ENCODE data around the gene GOLGA6C. TPM values are rescaled to one million over a fixed set of nuclear protein-coding genes. Genes with fewer than 3 reads are reported as not detected.
"Not testable (repeated sequence)": the region's sequence is repeated elsewhere in the genome, so short reads cannot be mapped to it uniquely, and the experiment has no call there.

GOLGA6C gene
- total and polyA plus RNA-seq, 10 of the 15 experiments (the other 5 are each of a cell fraction or from before 2014, with no cell fraction given), result not detected

DNA sequence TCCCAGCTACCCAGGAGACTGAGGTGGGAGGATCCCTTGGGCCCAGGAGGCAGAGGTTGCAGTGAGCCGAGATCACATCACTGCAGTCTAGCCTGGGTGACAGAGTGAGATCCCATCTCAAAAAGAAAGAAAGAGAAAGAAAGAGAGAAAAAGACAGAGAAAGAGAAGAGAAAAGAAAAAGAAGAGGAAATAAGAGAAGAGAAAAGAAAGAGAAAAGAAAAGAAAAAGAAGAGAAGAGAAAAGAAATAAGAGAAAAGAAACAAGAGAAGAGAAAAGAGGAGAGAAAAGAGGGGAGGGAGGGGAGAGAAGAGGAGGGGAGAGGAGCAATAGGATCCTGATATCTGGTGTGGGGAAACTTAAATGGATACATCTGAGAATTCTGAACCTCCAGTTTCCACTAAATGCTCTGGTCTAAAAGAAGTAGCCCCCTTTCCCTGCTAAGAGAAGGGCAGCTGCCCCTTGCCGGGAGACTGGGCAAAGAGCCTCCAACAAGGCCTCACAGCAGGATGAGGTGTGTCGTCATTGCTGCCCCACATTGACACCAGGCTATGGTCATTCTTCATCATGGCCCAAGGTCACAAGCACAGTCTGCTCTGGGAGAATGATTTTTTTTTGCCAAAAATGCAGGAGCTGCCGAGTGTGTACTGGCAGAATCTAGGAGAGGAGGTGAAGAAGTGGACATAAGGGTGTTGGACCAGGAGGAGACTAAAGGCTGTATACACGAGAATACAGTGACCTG is 56.6 kb downstream of the GOLGA6C start:
- Histone ChIP-seq H3K9me3 (replicated peaks; ENCODE audit: control insufficient read depth, insufficient read depth, low read length) (no peaks in the 10 kb centered on the region), H3K9ac (ENCODE audit: control insufficient read depth, insufficient read depth, low read length) (no peak overlapping the region), H3K79me2 (ENCODE audit: control insufficient read depth, insufficient read depth, low read length) (no peaks in the 10 kb centered on the region), H3K36me3 (ENCODE audit: control insufficient read depth in 2 of 2, insufficient read depth in 2 of 2, low read length in 1 of 2) (no peaks in the 10 kb centered on the region), H3K4me2 (ENCODE audit: control insufficient read depth, insufficient read depth) (no peak overlapping the region), H3K4me3 (no peak overlapping the region), H4K20me1 (ENCODE audit: control insufficient read depth, insufficient read depth) (no peaks in the 10 kb centered on the region), H3K27ac (ENCODE audit: control insufficient read depth, insufficient read depth) (no peak overlapping the region), H3K27me3 (replicated peaks in 1 of 2; ENCODE audit: control insufficient read depth in 2 of 2, insufficient read depth in 2 of 2, low read length in 1 of 2) (no peaks in the 10 kb centered on the region; a peak in 1 of 4 replicates), H3K4me1 (ENCODE audit: control insufficient read depth, insufficient read depth, low read length) (no peaks in the 10 kb centered on the region), H2AFZ (ENCODE audit: control insufficient read depth, low read depth, low read length) (no peak overlapping the region)
- no TSS peak for BruUV-seq (replicated peaks)
- FAIRE-seq (no peak), ATAC-seq (no peak), DNase-seq (ENCODE audit: low read depth, low spot score) (no peak)
- RAD21 ChIA-PET (ENCODE audit: unreplicated experiment), result no interaction called here
- intact Hi-C loops (cut with micrococcal nuclease; ENCODE audit: unreplicated experiment) (no loop called here), in situ Hi-C loops (cut with MboI) (loop anchor here (5.0 kb wide), 1 partner anchor 77 kb away; no protein-coding TSS in a partner anchor)
- CTCF ChIA-PET, result no interaction called here
- TF ChIP-seq STAT3 (IDR thresholded peaks at IDR 0.05; ENCODE audit: low read depth, low read length) (no peak), CBX5 (IDR thresholded peaks at IDR 0.05; ENCODE audit: low read depth) (no peak), SMC3 (IDR thresholded peaks at IDR 0.05; ENCODE audit: borderline replicate concordance, low read length) (no peak), NR2C1 (IDR thresholded peaks at IDR 0.05) (no peak), MTA2 (IDR thresholded peaks at IDR 0.05; ENCODE audit: low read depth) (no peak), NFIC (IDR thresholded peaks at IDR 0.05; ENCODE audit: low read depth, low read length) (no peak), ATF7 (IDR thresholded peaks at IDR 0.05; ENCODE audit: low read depth) (no peak)
- TF ChIP-seq, protein P1, sequence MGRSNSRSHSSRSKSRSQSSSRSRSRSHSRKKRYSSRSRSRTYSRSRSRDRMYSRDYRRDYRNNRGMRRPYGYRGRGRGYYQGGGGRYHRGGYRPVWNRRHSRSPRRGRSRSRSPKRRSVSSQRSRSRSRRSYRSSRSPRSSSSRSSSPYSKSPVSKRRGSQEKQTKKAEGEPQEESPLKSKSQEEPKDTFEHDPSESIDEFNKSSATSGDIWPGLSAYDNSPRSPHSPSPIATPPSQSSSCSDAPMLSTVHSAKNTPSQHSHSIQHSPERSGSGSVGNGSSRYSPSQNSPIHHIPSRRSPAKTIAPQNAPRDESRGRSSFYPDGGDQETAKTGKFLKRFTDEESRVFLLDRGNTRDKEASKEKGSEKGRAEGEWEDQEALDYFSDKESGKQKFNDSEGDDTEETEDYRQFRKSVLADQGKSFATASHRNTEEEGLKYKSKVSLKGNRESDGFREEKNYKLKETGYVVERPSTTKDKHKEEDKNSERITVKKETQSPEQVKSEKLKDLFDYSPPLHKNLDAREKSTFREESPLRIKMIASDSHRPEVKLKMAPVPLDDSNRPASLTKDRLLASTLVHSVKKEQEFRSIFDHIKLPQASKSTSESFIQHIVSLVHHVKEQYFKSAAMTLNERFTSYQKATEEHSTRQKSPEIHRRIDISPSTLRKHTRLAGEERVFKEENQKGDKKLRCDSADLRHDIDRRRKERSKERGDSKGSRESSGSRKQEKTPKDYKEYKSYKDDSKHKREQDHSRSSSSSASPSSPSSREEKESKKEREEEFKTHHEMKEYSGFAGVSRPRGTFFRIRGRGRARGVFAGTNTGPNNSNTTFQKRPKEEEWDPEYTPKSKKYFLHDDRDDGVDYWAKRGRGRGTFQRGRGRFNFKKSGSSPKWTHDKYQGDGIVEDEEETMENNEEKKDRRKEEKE (IDR thresholded peaks at IDR 0.05), result no peak
- TF ChIP-seq, protein P2, sequence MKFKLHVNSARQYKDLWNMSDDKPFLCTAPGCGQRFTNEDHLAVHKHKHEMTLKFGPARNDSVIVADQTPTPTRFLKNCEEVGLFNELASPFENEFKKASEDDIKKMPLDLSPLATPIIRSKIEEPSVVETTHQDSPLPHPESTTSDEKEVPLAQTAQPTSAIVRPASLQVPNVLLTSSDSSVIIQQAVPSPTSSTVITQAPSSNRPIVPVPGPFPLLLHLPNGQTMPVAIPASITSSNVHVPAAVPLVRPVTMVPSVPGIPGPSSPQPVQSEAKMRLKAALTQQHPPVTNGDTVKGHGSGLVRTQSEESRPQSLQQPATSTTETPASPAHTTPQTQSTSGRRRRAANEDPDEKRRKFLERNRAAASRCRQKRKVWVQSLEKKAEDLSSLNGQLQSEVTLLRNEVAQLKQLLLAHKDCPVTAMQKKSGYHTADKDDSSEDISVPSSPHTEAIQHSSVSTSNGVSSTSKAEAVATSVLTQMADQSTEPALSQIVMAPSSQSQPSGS (IDR thresholded peaks at IDR 0.05; ENCODE audit: low read length), result no peak
- TF ChIP-seq, protein P3, sequence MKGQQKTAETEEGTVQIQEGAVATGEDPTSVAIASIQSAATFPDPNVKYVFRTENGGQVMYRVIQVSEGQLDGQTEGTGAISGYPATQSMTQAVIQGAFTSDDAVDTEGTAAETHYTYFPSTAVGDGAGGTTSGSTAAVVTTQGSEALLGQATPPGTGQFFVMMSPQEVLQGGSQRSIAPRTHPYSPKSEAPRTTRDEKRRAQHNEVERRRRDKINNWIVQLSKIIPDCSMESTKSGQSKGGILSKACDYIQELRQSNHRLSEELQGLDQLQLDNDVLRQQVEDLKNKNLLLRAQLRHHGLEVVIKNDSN (IDR thresholded peaks at IDR 0.05; ENCODE audit: borderline replicate concordance, extremely low read length, insufficient read depth, low read depth, low read length), result no peak
- POLR2A ChIA-PET, result no interaction called here
- SMC1A ChIA-PET (ENCODE audit: uncharacterized antibody, unreplicated experiment), result no interaction called here
- 43% methylated on average over 5 of the region's 5 CpGs for WGBS (ENCODE audit: insufficient coverage, insufficient replicate concordance, low lambda C conversion rate, missing lambda C conversion rate)

DNA sequence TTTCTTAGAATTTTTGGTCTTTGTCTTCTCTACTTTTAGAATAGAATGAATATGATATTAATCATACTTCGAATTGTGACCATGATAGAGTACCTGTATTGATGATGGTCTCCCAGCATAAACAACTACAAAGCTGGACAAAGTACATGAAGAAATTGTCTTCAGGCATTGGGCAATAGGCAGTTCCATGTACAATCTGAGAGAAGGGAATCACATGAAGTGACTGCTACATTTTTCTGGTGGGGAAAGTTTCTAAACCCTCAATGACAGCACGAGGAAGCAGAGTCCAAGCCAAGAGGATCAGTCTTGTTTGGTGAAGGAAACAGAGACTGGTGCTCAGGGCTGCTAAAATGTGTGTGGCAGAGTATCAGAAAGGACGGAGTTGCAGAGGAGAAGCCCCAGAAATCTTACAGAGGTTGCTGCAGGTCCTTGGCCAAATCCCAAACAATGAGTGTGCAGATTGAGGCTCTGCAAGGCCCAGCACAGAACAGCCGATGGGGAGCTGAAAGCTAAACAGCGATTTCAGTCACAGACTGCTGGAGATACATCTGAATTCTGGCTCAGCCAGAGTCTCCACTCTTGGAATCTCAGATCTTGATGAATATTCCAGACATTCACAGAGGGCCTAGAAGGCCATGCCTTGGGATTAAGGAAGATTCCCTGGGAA is 61.2 kb downstream of the GOLGA6C start:
- SMC1A ChIA-PET (ENCODE audit: uncharacterized antibody, unreplicated experiment); H3K9me3 ChIP-seq (replicated peaks; ENCODE audit: control insufficient read depth, insufficient read depth, low read length); H3K4me2 ChIP-seq (ENCODE audit: control insufficient read depth, insufficient read depth); H3K79me2 ChIP-seq (ENCODE audit: control insufficient read depth, insufficient read depth, low read length); H3K36me3 ChIP-seq (ENCODE audit: control insufficient read depth in 2 of 2, insufficient read depth in 2 of 2, low read length in 1 of 2); H4K20me1 ChIP-seq (ENCODE audit: control insufficient read depth, insufficient read depth); RAD21 ChIA-PET (ENCODE audit: unreplicated experiment); H3K4me3 ChIP-seq; CTCF ChIA-PET; H3K27me3 ChIP-seq (replicated peaks in 1 of 2; ENCODE audit: control insufficient read depth in 2 of 2, insufficient read depth in 2 of 2, low read length in 1 of 2); H3K27ac ChIP-seq (ENCODE audit: control insufficient read depth, insufficient read depth); DNase-seq (ENCODE audit: low read depth, low spot score); BruUV-seq (replicated peaks); ATAC-seq; H2AFZ ChIP-seq (ENCODE audit: control insufficient read depth, low read depth, low read length); intact Hi-C loops (cut with micrococcal nuclease; ENCODE audit: unreplicated experiment); H3K9ac ChIP-seq (ENCODE audit: control insufficient read depth, insufficient read depth, low read length); H3K4me1 ChIP-seq (ENCODE audit: control insufficient read depth, insufficient read depth, low read length); FAIRE-seq; POLR2A ChIA-PET: not testable (repeated sequence)
- in situ Hi-C loops (cut with MboI), result loop anchor here (5.0 kb wide), 1 partner anchor 82 kb away; no protein-coding TSS in a partner anchor
- WGBS (ENCODE audit: insufficient coverage, insufficient replicate concordance, low lambda C conversion rate, missing lambda C conversion rate), result 9% methylated on average over 5 of the region's 5 CpGs
